ENCODE results near the gene ACY1.

The ACY1 gene

DNA sequence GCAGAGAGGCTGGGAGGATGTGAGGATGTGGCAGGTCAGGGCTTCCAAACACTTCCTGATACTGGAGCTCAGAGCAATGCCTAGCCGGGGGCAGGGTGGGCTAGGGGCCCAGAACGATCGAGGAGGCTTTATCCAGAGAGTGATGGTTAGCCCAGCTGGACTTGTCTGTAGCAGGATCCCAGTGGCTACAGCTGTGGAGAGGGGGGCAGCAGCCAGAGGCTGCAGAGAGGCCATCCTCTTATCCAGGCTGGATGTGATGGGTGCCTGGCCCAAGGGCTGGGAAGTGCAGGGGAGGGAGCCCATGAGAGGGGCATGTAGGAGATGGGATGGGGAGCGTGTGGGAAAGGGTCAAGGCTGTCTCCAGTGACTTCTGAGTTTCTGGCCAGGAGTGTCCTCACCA lies 36.5 kb upstream of the ACY1 start:
- no peak for DNase-seq

DNA sequence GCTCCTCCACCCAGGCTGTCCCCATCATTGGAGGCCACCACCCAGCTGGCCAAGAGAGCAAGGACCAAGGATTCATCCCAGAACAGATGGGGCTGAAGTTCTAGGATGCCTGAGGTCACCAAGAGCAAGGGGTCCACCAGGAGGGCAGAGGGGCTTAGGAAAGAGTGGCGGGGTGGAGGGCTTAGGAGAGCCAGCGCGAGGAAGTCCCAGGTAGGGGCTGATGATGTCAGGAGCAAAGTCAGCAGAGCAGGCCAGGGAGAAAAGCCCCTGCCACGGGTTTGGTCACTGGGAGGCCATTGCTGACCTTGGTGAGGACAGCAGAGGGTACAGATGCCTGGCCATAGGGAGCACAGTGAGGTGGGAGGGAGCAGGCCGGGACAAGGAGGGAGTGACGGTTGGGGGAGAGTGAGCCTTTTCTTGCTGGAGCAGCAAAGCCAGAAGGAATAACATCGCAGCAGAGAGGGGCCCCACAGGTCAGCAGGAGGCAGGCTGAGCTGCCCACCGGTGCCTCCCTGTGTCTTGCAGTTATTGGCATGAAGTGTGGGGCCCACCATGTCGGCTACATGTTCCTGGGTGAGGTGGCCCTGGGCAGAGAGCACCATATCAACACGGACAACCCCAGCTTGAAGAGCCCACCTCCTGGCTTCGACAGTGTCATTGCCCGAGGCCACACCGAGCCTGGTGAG lies 36.0 kb upstream of the ACY1 start:
- no peak for DNase-seq

DNA sequence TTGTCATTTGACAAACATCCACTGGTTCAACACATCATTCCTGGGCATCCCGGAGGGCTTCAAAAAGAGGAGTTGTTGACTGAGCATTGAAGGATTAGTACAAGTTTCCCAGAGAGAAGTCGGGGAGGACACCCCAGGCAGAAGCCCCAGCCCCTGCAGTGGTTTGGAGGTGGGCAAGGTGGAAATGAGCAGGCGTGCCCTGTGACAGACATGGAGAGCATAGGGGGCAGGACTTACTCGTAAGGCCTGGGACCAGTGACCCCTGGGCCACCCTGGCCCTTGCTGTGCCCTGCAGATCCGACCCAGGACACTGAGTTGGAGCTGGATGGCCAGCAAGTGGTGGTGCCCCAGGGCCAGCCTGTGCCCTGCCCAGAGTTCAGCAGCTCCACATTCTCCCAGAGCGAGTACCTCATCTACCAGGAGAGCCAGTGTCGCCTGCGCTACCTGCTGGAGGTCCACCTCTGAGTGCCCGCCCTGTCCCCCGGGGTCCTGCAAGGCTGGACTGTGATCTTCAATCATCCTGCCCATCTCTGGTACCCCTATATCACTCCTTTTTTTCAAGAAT lies 35.2 kb upstream of the ACY1 start:
- no peak for DNase-seq

DNA sequence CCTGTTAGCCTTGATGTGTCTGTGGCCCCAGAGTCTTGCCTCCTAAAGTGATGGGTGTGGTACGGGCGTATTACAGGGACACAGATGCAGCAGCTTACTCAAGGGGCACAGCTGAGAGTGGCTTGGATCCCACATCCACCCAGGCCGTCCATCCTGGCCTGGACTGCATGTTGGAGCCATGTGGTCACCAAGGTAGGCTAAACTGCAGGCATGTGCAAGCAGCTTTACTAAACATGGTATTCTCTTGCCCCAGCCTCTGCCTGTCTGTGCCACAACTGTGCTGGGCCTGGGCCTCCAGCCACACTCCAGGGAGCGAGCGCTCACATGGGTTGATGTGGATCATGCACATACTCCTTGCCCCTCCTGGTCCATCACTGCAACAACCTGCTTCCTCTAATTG lies 34.2 kb upstream of the ACY1 start:
- DNase-seq, result no peak

DNA sequence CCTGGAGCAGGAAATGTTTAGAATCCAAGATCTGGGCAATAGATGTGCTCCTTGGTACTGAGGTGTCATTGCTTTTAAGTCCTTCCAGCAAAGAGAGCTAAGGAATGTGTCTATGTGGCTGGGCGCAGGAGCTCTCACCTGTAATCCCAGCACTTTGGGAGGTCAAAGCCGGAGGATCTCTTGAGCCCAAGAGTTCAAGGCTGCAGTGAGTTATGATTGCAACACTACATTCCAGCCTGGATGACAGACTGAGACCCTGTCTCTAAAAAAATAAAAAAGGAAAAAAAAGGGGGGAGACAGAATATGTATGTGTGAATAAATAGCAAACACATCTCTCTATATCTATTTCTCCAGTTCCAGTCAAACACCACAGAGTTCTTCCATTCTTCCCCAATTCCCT lies 32.4 kb upstream of the ACY1 start:
- DNase-seq, result no peak

DNA sequence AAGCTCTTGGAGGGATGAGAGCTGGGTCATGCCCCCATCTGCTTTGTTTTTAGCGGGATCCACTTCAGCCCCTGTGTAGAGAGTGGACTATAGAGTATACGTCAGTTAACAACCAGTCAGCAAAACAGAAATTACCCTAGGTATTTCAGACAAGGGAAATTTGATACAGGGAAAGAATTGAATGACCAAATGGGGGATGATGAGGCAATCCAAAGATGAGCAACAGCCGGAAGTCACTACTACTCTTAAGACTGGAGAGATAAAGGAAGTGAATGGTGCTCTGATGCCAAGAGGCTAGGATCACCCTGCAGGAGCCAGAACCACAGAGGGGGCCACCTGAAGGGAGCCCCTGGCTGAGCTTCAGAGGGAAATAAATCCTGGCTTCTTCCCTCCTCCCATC lies 29.9 kb upstream of the ACY1 start:
- DNase-seq, result no peak

DNA sequence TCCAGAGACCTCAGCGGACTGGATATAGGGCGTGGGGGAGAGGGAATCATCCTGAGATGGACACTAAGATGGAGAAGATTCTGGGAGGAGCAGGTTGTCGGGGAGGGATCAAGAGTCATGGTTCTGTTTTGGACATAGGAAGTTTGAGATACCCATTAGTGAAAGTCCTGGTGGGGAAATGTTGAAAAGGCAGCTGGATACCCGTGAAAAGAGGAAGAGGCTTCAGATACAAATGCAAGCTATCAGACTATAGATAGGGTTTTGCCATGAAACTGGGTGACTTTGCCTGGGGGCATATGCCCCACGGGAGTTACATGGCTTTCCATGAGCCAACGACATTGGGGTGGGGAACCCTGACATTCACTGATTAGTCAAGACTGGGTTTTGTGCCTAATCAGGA lies 29.2 kb upstream of the ACY1 start:
- no peak for DNase-seq

DNA sequence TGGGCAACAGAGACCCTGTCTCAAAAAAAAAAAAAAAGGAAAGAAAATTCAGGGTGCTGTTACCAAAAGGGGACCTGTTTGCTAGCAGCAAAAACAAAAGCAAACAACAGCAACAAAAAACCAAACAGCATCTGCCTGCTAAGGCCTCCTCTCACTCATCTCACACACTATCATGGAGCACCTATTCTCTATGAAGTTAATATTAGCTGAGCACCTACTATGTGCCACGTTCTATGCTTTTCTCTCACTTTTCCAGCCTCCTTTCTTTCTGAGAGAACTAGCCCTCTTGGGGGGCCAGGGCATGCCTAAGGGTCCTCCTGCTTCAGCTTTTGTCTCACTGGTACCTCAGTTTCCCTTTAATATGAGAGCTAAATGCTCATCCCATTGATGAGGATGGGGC lies 28.6 kb upstream of the ACY1 start:
- no peak for DNase-seq

DNA sequence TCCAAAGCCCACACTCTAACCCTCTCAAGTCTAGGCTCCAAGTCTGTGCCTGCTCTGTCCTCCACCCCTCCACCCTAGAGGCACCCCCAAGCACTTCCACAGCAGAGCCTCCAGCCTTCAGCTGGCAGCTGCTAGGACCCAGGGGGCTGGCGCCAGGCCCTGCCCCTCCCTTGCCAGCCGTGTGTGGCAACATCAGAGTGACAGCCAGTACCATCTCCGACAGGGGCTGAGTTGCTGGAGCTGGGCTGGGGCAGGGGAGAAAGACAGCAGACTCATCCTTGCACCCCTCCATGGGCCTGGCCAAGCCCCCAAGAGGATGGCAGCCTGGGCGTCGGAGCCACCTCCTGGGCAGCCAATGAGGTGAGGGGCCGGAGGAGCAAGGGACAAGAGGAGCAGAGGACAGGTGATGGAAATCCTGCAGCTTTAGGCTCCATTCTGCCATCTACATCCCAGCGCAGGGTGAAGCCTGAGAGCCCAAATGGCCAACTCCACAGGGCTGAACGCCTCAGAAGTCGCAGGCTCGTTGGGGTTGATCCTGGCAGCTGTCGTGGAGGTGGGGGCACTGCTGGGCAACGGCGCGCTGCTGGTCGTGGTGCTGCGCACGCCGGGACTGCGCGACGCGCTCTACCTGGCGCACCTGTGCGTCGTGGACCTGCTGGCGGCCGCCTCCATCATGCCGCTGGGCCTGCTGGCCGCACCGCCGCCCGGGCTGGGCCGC lies 28.0 kb upstream of the ACY1 start, which contains the start of gene GPR62:
Gene GPR62 (plus strand): TSS at position 207 of the 718 bp plus-strand sequence. CDS start 272 bp downstream, at position 479.
- DNase-seq, result no peak

DNA sequence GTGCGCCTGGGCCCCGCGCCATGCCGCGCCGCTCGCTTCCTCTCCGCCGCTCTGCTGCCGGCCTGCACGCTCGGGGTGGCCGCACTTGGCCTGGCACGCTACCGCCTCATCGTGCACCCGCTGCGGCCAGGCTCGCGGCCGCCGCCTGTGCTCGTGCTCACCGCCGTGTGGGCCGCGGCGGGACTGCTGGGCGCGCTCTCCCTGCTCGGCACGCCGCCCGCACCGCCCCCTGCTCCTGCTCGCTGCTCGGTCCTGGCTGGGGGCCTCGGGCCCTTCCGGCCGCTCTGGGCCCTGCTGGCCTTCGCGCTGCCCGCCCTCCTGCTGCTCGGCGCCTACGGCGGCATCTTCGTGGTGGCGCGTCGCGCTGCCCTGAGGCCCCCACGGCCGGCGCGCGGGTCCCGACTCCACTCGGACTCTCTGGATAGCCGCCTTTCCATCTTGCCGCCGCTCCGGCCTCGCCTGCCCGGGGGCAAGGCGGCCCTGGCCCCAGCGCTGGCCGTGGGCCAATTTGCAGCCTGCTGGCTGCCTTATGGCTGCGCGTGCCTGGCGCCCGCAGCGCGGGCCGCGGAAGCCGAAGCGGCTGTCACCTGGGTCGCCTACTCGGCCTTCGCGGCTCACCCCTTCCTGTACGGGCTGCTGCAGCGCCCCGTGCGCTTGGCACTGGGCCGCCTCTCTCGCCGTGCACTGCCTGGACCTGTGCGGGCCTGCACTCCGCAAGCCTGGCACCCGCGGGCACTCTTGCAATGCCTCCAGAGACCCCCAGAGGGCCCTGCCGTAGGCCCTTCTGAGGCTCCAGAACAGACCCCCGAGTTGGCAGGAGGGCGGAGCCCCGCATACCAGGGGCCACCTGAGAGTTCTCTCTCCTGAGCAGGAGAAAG lies 27.2 kb upstream of the ACY1 start:
- peak; percentile 37 for DNase-seq

DNA sequence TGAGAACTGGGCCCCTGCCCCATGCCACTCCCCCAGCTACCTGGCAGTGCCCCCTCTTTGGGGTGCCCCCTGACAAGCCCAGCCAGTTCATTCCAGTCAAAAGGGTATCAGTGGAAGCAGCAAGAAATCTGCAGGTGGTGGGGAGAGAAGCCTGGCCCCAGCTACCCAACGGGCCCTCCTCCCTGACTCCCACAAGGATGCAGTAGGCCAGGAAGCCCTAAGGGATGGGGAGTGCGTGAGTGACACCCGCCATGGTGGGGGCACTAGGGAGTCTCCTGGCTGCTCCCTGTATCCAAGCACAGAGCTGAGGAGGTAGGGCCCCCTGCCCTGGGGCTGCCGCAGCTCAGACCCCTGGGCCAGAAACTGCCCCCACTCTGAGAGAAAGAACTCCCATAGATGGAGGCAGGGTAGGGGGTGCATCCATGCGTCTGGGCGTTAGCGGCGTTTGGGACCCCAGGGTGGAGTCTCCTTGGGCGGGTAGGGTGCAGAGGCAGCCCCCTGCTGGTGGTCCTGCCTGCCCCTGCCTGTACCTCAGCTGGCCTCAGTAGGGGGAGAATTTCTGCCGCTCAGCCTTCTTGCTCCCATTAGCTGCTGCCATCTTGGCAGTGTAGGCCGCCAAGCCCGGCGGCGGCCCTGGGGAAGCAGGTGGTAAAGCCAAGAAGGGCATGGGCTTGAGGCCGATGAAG lies 25.7 kb upstream of the ACY1 start:
- DNase-seq, result no peak

DNA sequence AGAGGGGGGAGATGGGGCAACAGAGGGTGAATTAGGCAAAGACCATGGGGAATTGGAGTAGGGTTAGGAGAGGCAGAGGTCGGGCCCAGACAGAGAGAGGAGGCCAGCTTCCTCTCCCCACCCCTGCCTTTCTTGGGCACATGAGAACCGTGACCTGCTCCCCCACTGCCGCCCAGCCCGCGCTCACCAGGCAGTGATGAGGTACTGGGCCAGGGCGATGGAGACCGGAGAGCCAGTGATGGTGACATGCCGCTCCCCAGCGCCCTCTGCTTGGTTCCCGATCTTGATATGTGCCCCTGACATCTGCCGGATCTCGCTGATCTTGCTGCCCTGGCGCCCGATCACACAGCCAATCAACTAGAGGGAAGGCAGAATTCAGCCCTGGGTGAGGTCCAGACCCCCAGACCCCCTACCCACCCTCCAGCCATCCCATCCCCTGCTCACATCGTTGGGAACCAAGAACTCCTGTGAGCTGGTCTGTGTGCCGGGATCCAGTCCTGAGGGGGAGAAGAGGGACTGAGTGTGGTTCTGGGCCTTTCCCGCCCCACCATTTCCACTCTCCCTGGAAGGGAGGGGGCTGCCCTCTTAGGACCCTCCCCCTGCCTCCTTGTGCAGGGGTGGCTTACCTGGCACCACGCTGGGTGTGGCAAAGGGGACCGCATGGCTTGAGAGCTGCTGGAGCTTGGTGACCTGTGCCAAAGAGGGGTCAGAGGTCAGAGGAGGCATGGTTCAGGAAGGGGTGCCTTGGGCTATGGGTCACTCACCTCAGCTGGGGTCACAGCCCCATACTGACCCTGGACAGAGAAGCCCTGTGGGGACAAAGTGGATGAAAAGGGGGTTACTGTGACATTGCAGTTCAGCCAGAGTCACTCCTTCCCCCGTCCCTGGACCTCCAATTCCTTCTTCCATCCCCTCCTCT lies 24.5 kb upstream of the ACY1 start:
- no peak for DNase-seq

DNA sequence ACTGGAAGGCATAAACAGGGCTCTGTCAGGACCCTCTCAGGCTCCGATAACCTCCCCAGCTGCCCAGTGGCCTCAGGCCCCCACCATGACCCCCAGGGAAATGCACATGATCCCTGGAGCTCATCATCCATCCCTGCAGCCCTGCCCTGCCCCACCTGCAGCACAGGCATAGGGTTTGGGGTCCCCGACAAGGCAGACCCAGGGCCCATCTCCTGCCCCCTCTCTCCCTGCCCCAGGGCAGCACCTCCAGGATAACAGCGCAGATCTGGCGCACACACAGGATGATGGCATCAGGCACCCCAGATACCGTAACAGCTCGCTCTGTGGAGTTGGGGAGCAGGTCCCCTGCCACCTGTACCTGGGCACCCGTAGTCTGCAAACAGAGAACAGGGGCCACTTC lies 23.7 kb upstream of the ACY1 start:
- DNase-seq, result no peak

DNA sequence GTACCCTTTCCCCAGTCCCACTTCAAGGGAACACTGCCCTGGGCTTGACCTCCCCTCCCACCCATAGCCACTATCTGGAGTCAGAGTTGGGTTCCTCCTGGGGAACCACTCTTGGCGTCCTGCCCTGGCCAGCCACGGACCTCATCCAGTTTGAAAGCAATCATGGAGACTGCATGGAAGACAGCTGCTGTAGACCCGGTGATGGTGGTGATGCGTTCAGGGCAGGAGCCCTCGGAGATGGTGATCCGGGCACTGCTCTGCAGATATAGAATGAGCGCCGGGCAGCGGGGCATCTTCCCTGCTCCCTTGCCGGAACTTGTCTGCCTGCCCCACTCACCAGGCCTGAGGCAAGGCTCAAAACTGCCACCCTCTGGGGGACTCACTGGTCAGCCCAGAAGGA lies 22.9 kb upstream of the ACY1 start:
- no peak for DNase-seq

DNA sequence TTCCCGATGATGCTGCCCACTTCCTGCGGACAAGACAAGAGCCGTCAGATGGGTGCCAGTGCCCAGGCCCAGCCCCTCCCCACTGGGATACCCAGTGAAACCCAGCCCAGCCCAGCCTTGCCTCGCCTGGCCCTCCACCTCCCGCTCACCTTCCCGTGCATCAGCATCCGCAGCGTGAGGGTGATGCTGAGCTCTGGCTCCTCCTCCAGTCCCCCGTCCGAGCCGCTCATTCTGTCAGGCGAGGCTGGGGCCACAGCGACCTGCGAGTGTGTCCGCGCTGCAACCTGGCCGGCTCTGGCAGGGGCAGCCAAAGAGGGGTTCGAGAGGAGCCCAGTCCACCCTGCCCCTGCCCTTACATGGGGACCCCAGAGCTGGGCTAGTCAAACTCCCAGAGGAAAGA lies 22.3 kb upstream of the ACY1 start:
- no peak for DNase-seq

DNA sequence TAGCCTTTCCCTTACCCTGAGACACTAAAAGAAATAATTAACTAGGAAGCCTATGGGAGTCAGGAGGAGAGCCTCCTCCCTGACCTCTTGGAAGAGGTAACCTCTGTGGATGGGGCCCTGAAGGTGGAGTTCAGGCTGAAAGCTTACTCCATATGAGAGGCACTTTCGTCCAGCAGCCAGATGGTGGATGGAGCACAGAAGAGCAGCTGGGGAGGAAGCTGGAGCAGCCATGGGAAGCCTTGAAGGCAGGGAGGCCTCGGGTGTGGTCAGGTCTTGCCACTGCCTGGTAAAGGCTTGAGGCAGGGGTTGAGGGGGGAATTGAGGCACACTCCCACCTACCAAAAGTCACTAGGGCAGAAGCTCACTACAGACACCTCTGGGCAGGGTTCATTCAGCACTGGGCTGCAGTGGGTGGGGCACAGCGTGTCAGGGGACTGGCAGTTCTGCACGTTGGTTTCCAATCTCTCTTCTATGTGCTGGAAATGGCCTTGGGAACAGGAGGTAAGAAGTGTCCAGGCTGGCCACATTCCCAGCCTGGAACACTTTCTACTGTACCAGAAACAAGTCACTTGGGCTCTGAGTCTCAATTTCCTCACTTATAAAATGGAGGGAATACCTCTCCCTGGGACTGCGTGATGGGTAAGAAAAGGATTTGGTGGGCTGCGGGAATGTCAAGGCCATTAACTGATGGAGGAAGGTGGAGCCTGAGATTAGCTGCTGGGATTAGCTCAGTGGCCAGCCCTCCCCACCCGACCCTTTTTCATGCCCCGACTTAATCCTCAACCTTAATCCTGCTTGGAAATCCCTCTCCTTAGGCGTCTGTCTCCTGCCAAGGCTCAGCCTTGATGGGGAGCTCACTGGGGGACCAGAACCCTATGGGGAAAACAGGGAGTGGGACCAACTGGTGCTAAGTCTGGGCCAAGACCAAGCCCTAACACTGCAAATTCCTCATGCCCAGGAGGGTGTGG lies 21.4 kb upstream of the ACY1 start:
- DNase-seq, result no peak

DNA sequence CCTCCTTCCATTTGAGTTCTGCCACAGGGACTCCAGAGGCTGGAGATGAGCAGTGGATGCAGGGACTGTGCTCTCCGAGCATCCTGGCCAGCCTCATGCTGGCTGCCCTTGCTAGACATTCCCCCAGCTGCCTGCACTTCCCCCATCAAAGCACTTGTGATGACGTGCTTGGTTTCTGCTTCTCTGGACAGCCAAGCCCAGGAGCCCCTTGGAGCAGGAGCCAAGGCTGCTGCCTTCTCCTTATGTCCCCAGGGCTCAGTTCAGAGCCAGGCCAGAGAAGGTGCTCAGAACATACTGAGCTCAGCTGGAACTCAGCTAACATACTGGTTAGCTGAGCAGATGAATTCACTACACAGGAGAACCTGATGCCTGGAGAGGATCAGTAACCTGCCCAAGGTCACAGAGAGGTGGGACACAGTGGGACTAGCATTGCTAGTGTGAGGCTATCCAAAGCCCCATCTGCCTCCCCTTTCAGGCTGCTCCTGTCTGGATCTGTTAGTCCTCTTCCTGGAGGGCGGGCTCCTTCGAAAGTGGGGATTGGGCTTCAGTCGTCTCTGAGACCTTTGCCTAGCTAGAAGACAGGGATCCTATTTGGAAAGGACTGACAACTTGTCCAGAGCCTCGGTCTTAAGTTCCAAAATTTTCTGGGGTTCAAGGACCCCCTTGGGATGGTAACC lies 20.3 kb upstream of the ACY1 start:
- DNase-seq, result no peak

DNA sequence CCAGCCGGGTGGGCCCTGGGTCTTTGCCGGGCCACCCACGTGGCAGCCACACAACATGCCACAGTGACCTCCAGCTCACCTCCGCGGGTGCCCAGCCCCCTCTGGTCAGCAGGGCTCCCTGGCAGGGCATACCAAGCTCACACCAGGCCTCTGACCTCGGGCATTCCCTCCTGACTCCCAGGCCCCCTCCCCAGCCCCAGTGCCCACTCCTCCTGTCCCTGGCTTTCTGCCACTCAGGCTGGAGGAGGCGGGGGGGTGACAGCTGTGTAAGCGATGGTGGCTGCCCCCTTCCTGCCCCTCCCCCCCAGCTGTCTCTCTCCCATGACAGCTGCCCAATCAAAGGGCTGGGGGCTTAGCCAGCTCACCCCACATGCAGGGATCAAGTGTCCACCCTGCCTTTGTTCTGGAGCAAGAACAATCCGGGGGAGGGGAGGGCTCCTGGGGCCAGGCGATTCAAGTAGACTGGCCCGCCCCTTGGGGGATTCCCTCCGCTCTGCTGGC lies 19.3 kb upstream of the ACY1 start:
- no peak for DNase-seq

DNA sequence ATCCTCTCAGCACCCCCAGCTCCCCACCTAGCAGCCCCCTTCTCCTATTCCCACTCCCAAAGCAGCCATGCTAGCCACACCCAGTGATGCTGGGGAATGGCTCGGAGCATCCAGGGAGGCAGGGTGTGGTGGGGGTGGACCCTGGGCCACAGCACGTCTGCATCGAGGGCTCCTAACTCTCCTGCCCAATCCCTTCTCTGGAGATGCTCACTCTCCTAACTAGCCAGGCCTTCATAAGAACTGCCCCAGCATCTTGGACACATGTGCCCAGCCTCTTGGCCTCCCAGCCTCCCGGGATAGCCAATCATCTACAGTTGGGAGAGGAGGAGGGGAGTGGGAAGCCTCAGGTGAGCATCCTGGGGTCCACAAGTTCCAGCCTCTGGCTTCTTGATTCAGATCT lies 18.8 kb upstream of the ACY1 start:
- no peak for DNase-seq

DNA sequence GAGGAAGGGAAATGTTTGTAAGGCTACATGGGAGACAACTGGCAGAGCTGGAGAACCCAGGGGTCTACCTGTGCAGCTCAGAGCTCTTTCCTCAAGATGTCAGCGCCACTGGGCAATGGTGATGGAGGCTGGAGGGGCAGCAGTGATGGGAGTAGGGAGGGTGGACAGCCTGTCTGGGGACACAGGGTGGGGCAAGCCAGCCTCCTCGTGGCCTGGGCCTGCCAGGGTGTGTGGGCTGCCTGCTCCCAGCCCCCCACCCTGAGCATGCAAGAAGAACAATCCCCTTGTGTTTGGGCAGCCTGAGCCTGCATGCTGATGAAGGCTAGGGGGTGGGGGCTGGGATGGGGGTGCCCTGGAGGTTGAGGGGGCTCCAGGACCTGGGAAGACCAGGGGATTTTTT lies 17.3 kb upstream of the ACY1 start:
- no peak for DNase-seq

Data from stimulated activated CD4-positive, alpha-beta T cell treated with anti-CD3 and anti-CD28 coated beads, Interleukin-4, amount 100 ng/mL, for 24 hours (primary cell).